C4-2B (cell line): ENCODE measurements around the gene FABP7.
A peak's percentile ranks its signal among the peaks of the same experiment; 100 is the strongest.
"Not testable (repeated sequence)": the region's sequence is repeated elsewhere in the genome, so short reads cannot be mapped to it uniquely, and the experiment has no call there.

ENCODE experiments used
- H3K27ac ChIP-seq: fragments of 450-650 bp; 2 replicates; pipeline ENCODE4 v1.5.1; 2017
- CTCF ChIP-seq: fragments of 450-650 bp; conservative IDR thresholded peaks from 2 replicates; pipeline ENCODE4 v1.5.1; 2017; ENCODE audit warnings: mild to moderate bottlenecking
- ZFX ChIP-seq: fragments of 450-650 bp; IDR thresholded peaks from 2 replicates; pipeline ENCODE4 v1.6.1; 2017

The FABP7 gene

GRCh38 chr6:122736616-122737015 lies 42.9 kb upstream of the FABP7 start:
- TF ChIP-seq ZFX (no peak), CTCF (no peak)
- H3K27ac ChIP-seq, result no peak overlapping the region

- no peak for TF ChIP-seq ZFX
- TF ChIP-seq CTCF, result no peak
- H3K27ac ChIP-seq, result no peak overlapping the region
These were observed 39.4 kb upstream of the FABP7 start for GRCh38 chr6:122740091-122740490.

- TF ChIP-seq ZFX (no peak), CTCF (no peak)
- no peak overlapping the region for H3K27ac ChIP-seq
These were observed 38.6 kb upstream of the FABP7 start for GRCh38 chr6:122740936-122741335.

- TF ChIP-seq CTCF, result peak; percentile 24
- not testable (repeated sequence) for H3K27ac ChIP-seq
These were observed 35.3 kb upstream of the FABP7 start for GRCh38 chr6:122744247-122744646.

GRCh38 chr6:122744856-122745255 lies 34.7 kb upstream of the FABP7 start:
- not testable (repeated sequence) for H3K27ac ChIP-seq

GRCh38 chr6:122746688-122747087 lies 32.8 kb upstream of the FABP7 start:
- TF ChIP-seq CTCF (no peak), ZFX (no peak)
- H3K27ac ChIP-seq, result no peak overlapping the region

- no peak overlapping the region for H3K27ac ChIP-seq
- TF ChIP-seq CTCF (no peak), ZFX (no peak)
These were observed 31.9 kb upstream of the FABP7 start for GRCh38 chr6:122747573-122747972.

GRCh38 chr6:122748945-122749344 lies 30.6 kb upstream of the FABP7 start:
- H3K27ac ChIP-seq, result not testable (repeated sequence)

- TF ChIP-seq ZFX (no peak), CTCF (no peak)
- no peak overlapping the region for H3K27ac ChIP-seq
These were observed 30.0 kb upstream of the FABP7 start for GRCh38 chr6:122749451-122750050.
